HepG2 (cell line): ENCODE results near the gene SLC35B4. TPM values are rescaled to one million over a fixed set of nuclear protein-coding genes. Genes with fewer than 3 reads are reported as not detected.

Source experiments
- CCAR2 ChIP-seq: fragments of 200-400 bp; formaldehyde crosslinking; optimal IDR thresholded peaks from 2 replicates; pipeline ENCODE3; 2018; ENCODE audit warnings: low read depth, mild to moderate bottlenecking, low read length, moderate library complexity
- FOXP1 ChIP-seq, 2 experiments: fragments of 450-650 bp in 1 of 2; IDR thresholded peaks; 2 replicates each; pipeline ENCODE4 v1.6.1; 2017 to 2018; ENCODE audit warnings: antibody characterized with exemption in 1 of 2
- HDAC1 ChIP-seq: sonication (generic); formaldehyde crosslinking; IDR thresholded peaks from 2 replicates; pipeline ENCODE4 v1.5.1; 2020; ENCODE audit warnings: mild to moderate bottlenecking, missing genetic modification reagents
- HES4 ChIP-seq: sonication (generic); formaldehyde crosslinking; IDR thresholded peaks from 2 replicates; pipeline ENCODE4 v1.9.0; 2021; ENCODE audit warnings: mild to moderate bottlenecking, missing genetic modification reagents, borderline replicate concordance
- MIXL1 ChIP-seq: IDR thresholded peaks from 2 replicates; pipeline ENCODE4 v1.6.1; 2016
- RARG ChIP-seq: sonication (generic); formaldehyde crosslinking; IDR thresholded peaks from 2 replicates; pipeline ENCODE4 v1.4.0; 2020; ENCODE audit warnings: low read depth, mild to moderate bottlenecking, missing genetic modification reagents
- RCOR2 ChIP-seq: IDR thresholded peaks from 2 replicates; pipeline ENCODE4 v1.6.1; 2016; ENCODE audit warnings: missing biosample characterization, missing genetic modification reagents
- RXRA ChIP-seq: sonication (generic); formaldehyde crosslinking; IDR thresholded peaks from 2 replicates; pipeline ENCODE4 v1.5.1; 2020; ENCODE audit warnings: missing genetic modification reagents
- TAF15 ChIP-seq: fragments of 200-400 bp; formaldehyde crosslinking; IDR thresholded peaks from one replicate; pipeline ENCODE4 v1.6.1; 2018; ENCODE audit warnings: mild to moderate bottlenecking, low read depth, low read length; ENCODE audit not compliant: poor library complexity, severe bottlenecking
- THYN1 ChIP-seq: sonication (generic); formaldehyde crosslinking; IDR thresholded peaks from 2 replicates; pipeline ENCODE4 v1.8.1; 2023; ENCODE audit warnings: low read depth, mild to moderate bottlenecking, moderate library complexity, missing genetic modification reagents, borderline replicate concordance
- YEATS4 ChIP-seq: sonication (generic); formaldehyde crosslinking; IDR thresholded peaks from 2 replicates; pipeline ENCODE4 v1.4.0; 2020; ENCODE audit warnings: missing genetic modification reagents, borderline replicate concordance
- ZFP90 ChIP-seq: sonication (generic); formaldehyde crosslinking; IDR thresholded peaks from 2 replicates; pipeline ENCODE4 v1.8.0; 2022; ENCODE audit warnings: missing genetic modification reagents, mild to moderate bottlenecking, inconsistent platforms, borderline replicate concordance
- ZFY ChIP-seq: sonication (generic); formaldehyde crosslinking; IDR thresholded peaks from 2 replicates; pipeline ENCODE4 v1.4.0; 2020; ENCODE audit warnings: missing genetic modification reagents
- ZNF142 ChIP-seq: sonication (generic); formaldehyde crosslinking; IDR thresholded peaks from 2 replicates; pipeline ENCODE4 v1.4.0; 2020; ENCODE audit warnings: missing genetic modification reagents
- ZNF3 ChIP-seq: IDR thresholded peaks from 2 replicates; pipeline ENCODE4 v1.7.0; 2017; ENCODE audit warnings: inconsistent platforms
- ZNF556 ChIP-seq: sonication (generic); formaldehyde crosslinking; IDR thresholded peaks from 2 replicates; pipeline ENCODE4 v1.4.0; 2020; ENCODE audit warnings: mild to moderate bottlenecking, missing genetic modification reagents, borderline replicate concordance
- ZNF737 ChIP-seq: sonication (generic); formaldehyde crosslinking; IDR thresholded peaks from 2 replicates; pipeline ENCODE4 v1.5.0; 2020; ENCODE audit warnings: missing genetic modification reagents, mild to moderate bottlenecking, borderline replicate concordance
- ZSCAN22 ChIP-seq: sonication (generic); formaldehyde crosslinking; IDR thresholded peaks from 2 replicates; pipeline ENCODE4 v1.4.0; 2020; ENCODE audit warnings: mild to moderate bottlenecking, missing genetic modification reagents
- ZSCAN29 ChIP-seq: sonication (generic); formaldehyde crosslinking; conservative IDR thresholded peaks from 2 replicates; pipeline ENCODE4 v1.4.0; 2020; ENCODE audit warnings: mild to moderate bottlenecking, missing genetic modification reagents
- ZSCAN31 ChIP-seq: sonication (generic); formaldehyde crosslinking; IDR thresholded peaks from 2 replicates; pipeline ENCODE4 v1.5.0; 2020; ENCODE audit warnings: low read depth, mild to moderate bottlenecking, missing genetic modification reagents
- polyA plus RNA-seq, 8 experiments: library from polyadenylated mRNA; depleted of rRNA in 3 of 8; stranded (reverse) in 7 of 8; unstranded in 1 of 8; fragments of >200 nt; fragmentation: Illumina TruSeq in 4 of 8; extraction: Trizol in 4 of 8; gene quantifications; 2 replicates each; pipeline versions ENCODE4 v1.2.1 to v1.2.3, GENCODE V29; 2011 to 2016; ENCODE audit warnings: low read depth in 4 of 8, missing spikeins in 1 of 8, mixed read lengths in 1 of 8; ENCODE audit not compliant: insufficient read depth in 1 of 8
- total RNA-seq, 5 experiments: library from RNA; depleted of rRNA; stranded (reverse); fragments of >200 nt; fragmentation: Illumina TruSeq; extraction: Trizol; gene quantifications; 2 replicates each; pipeline ENCODE4 v1.2.3, GENCODE V29; 2016; ENCODE audit warnings: low read depth in 1 of 5

The SLC35B4 gene
- total and polyA plus RNA-seq, 2 of the 13 experiments (the other 11 are each of a cell fraction or from before 2014, with no cell fraction given) = 17.1 to 17.8 TPM

- no peak for TF ChIP-seq ZNF142 (CRISPR knock-in tag)
- TF ChIP-seq ZNF3 = no peak
- TF ChIP-seq CCAR2 = no peak
- no peak for TF ChIP-seq RARG (CRISPR knock-in tag)
- no peak for TF ChIP-seq HES4
- TF ChIP-seq ZSCAN31 = no peak
- TF ChIP-seq ZNF737 = no peak
- no peak for TF ChIP-seq TAF15
- no peak for TF ChIP-seq ZSCAN29 (CRISPR knock-in tag)
- no peak for TF ChIP-seq ZNF556
- TF ChIP-seq RCOR2 (CRISPR knock-in tag) = peak; percentile 53; the same call in 1 of the 2 replicates
- TF ChIP-seq MIXL1 (CRISPR knock-in tag) = no peak
- no peak for TF ChIP-seq THYN1
- TF ChIP-seq FOXP1 (IDR thresholded peaks at IDR 0.05) = peak; percentile 76
- TF ChIP-seq FOXP1 (CRISPR knock-in tag; IDR thresholded peaks at IDR 0.05) = peak; percentile 80
- no peak for TF ChIP-seq ZFY (CRISPR knock-in tag)
- TF ChIP-seq ZFP90 (CRISPR knock-in tag) = no peak
- TF ChIP-seq RXRA (CRISPR knock-in tag) = peak; percentile 24; the same call in 1 of the 2 replicates
- TF ChIP-seq HDAC1 = no peak; the same call in 1 of the 2 replicates
- no peak for TF ChIP-seq ZSCAN22 (CRISPR knock-in tag)
- no peak for TF ChIP-seq YEATS4 (CRISPR knock-in tag)
Measured at GRCh38 chr7:134293002-134293740, 23.6 kb downstream of the SLC35B4 start (continued).
